Endothelial cell of umbilical vein (primary cell): ENCODE data around the gene TNN. TPM values are rescaled to one million over a fixed set of nuclear protein-coding genes. Genes with fewer than 3 reads are reported as not detected.

Experiments used
- BruUV-seq: library from RNA; stranded (reverse); fragments of 400-500 nt; replicated peaks from 2 replicates; lab custom pipeline; 2021; lab: Mats Ljungman, UMichigan
- CTCF ChIA-PET: fragments of 300-600, 350-600 bp; sonication (Branson Sonifier 250); formaldehyde crosslinking; loops from one replicate; lab custom pipeline; 2021; ENCODE audit warnings: antibody characterized with exemption, inconsistent platforms; lab: Charles Lee
- POLR2A ChIA-PET: fragments of 300-600, 350-600 bp; sonication (Branson Sonifier 250); formaldehyde crosslinking; loops from one replicate; lab custom pipeline; 2021; ENCODE audit warnings: antibody characterized with exemption, inconsistent platforms; lab: Charles Lee
- DNase-seq: peaks from one replicate; pipeline ENCODE4 v3.0.0-alpha.2; 2011; ENCODE audit warnings: low read depth, low spot score
- FAIRE-seq: peaks from 2 replicates; lab custom pipeline; 2011; peaks lifted over from hg19 to GRCh38; lab: Jason Lieb, UNC
- H2AFZ ChIP-seq: 2 replicates; pipeline ENCODE4 v1.6.0; 2012; ENCODE audit warnings: low read depth, low read length, control low read depth, inconsistent platforms
- H3K27ac ChIP-seq: 2 replicates; pipeline ENCODE4 v1.5.1; 2011; ENCODE audit warnings: low read depth, mild to moderate bottlenecking, control low read depth, low read length, moderate library complexity; ENCODE audit not compliant: insufficient read depth
- H3K27me3 ChIP-seq, 2 experiments: 2 replicates each; pipeline versions ENCODE4 v1.6.0 to v1.6.1; 2011; ENCODE audit warnings: low read length in 2 of 2, mixed read lengths in 1 of 2; ENCODE audit not compliant: control insufficient read depth in 2 of 2, insufficient read depth in 2 of 2
- H3K36me3 ChIP-seq, 2 experiments: 2 replicates in 1 of 2; 3 replicates in 1 of 2; pipeline ENCODE4 v1.5.1; 2011; ENCODE audit warnings: low read length in 2 of 2, mild to moderate bottlenecking in 1 of 2, moderate library complexity in 1 of 2; ENCODE audit not compliant: control insufficient read depth in 2 of 2, insufficient read depth in 2 of 2; ENCODE audit errors: extremely low read depth in 1 of 2
- H3K4me1 ChIP-seq: 3 replicates; pipeline ENCODE4 v1.5.1; 2011; ENCODE audit warnings: mild to moderate bottlenecking, low read length; ENCODE audit not compliant: control insufficient read depth, insufficient read depth; ENCODE audit errors: extremely low read depth
- H3K4me2 ChIP-seq: 2 replicates; pipeline ENCODE4 v1.6.1; 2011; ENCODE audit warnings: low read length, control low read depth, mixed read lengths; ENCODE audit not compliant: insufficient read depth
- H3K4me3 ChIP-seq, 3 experiments: fragments of 200-600 bp in 1 of 3; sonication (generic), shearing (Covaris generic) in 1 of 3; replicated peaks in 1 of 3; 2 replicates each; pipeline ENCODE4 v1.5.1; 2011 to 2016; ENCODE audit warnings: control low read depth in 3 of 3, low read length in 3 of 3, mild to moderate bottlenecking in 2 of 3, inconsistent platforms in 1 of 3, low read depth in 1 of 3, moderate library complexity in 1 of 3; ENCODE audit not compliant: insufficient read depth in 1 of 3
- H3K79me2 ChIP-seq: 2 replicates; pipeline ENCODE4 v1.6.0; 2012; ENCODE audit warnings: low read length, inconsistent platforms; ENCODE audit not compliant: control insufficient read depth, insufficient read depth
- H3K9ac ChIP-seq: replicated peaks from 2 replicates; pipeline ENCODE3; 2011; ENCODE audit warnings: low read length, control low read depth; ENCODE audit not compliant: insufficient read depth; ENCODE audit errors: extremely low read depth
- H3K9me1 ChIP-seq: replicated peaks from 3 replicates; pipeline ENCODE4 v1.6.0; 2011; ENCODE audit warnings: mild to moderate bottlenecking, low read length; ENCODE audit not compliant: control insufficient read depth, insufficient read depth; ENCODE audit errors: extremely low read depth
- H3K9me3 ChIP-seq: replicated peaks from 2 replicates; pipeline ENCODE4 v1.5.1; 2012; ENCODE audit warnings: low read length, inconsistent platforms; ENCODE audit not compliant: control insufficient read depth, insufficient read depth
- H4K20me1 ChIP-seq: replicated peaks from 2 replicates; pipeline ENCODE3; 2011; ENCODE audit warnings: mild to moderate bottlenecking, low read length; ENCODE audit not compliant: control insufficient read depth, insufficient read depth; ENCODE audit errors: extremely low read depth
- FOS ChIP-seq: IDR thresholded peaks from 2 replicates; pipeline ENCODE4 v1.6.1; 2011; ENCODE audit warnings: mild to moderate bottlenecking, low read length, moderate library complexity, borderline replicate concordance; ENCODE audit not compliant: insufficient read depth
- JUN ChIP-seq: IDR thresholded peaks from 2 replicates; pipeline ENCODE4 v1.6.1; 2011; ENCODE audit warnings: borderline replicate concordance, low read depth; ENCODE audit not compliant: insufficient read length, insufficient read depth
- POLR2A ChIP-seq: IDR thresholded peaks from 2 replicates; pipeline ENCODE4 v1.6.1; 2012; ENCODE audit warnings: low read depth, mild to moderate bottlenecking, control low read depth, low read length
- dilution Hi-C: fragments of 300-500 bp; cut with MboI; formaldehyde crosslinking; loops from one replicate; pipeline ENCODE4 v1.15.0; 2019; ENCODE audit warnings: low sequenced_read_pairs; ENCODE audit not compliant: extremely low pct_ligation_motif_present
- intact Hi-C: fragments of 100-400 bp; cut with micrococcal nuclease; formaldehyde crosslinking; loops from one replicate; pipeline ENCODE4 v1.10.0; 2022
- polyA plus RNA-seq, 4 experiments: library from polyadenylated mRNA; depleted of rRNA in 3 of 4; stranded (reverse) in 3 of 4; unstranded in 1 of 4; fragments of >200 nt; gene quantifications; 2 replicates each; pipeline versions ENCODE4 v1.2.1 to v1.2.3, GENCODE V29; 2011 to 2012; ENCODE audit warnings: missing spikeins in 1 of 4
- total RNA-seq: library from RNA; stranded (reverse); gene quantifications from 2 replicates; pipeline ENCODE4 v1.2.3, GENCODE V29; 2021
- TF ChIP-seq, protein P1 (sequence below), 2 donors: IDR thresholded peaks; 1 replicate in 1 of 2; 2 replicates in 1 of 2; pipeline ENCODE4 v1.5.1; 2011; ENCODE audit warnings: low read length in 2 of 2, mild to moderate bottlenecking in 2 of 2, moderate library complexity in 2 of 2, control low read depth in 1 of 2, inconsistent platforms in 1 of 2, low read depth in 1 of 2; ENCODE audit not compliant: insufficient read depth in 1 of 2; ENCODE audit errors: extremely low read depth in 1 of 2

Gene TNN
- total and polyA plus RNA-seq, 2 donors (not counting 3 experiments of a cell fraction or from before 2014, with no cell fraction given) = not detected

DNA sequence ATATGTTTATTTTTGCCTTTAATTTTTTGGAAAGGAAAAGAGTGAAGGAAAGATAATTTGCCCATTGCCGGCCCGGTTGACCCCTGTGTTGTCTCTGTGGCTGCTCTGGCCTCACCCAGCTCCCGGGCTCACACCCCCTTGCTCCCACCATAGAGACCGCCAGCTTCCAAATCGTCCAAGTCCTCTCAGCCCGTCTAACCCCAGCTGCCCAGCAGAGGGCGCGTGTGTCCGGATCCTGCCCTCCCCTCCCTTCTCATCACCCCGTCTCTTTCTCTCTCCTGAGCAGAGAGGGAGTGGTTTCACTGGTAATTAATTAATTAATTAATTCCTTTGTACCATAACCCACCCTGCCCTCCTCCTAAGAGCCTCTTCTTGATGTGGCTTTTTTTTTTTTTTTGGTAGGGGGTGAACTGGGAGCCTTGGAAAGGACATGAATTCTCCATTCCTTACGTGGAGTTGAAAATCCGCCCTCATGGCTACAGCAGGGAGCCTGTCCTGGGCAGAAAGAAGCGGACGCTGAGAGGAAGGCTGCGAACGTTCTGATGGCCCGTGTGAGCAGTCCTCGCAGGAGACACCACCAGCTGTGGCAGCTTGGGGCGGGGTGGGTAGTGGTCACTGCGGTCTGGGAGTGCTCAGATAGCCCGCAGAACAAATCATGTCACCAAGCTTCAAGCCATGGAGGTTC lies 79.0 kb downstream of the TNN start:
- TF ChIP-seq FOS = no peak
- TF ChIP-seq, protein P1, sequence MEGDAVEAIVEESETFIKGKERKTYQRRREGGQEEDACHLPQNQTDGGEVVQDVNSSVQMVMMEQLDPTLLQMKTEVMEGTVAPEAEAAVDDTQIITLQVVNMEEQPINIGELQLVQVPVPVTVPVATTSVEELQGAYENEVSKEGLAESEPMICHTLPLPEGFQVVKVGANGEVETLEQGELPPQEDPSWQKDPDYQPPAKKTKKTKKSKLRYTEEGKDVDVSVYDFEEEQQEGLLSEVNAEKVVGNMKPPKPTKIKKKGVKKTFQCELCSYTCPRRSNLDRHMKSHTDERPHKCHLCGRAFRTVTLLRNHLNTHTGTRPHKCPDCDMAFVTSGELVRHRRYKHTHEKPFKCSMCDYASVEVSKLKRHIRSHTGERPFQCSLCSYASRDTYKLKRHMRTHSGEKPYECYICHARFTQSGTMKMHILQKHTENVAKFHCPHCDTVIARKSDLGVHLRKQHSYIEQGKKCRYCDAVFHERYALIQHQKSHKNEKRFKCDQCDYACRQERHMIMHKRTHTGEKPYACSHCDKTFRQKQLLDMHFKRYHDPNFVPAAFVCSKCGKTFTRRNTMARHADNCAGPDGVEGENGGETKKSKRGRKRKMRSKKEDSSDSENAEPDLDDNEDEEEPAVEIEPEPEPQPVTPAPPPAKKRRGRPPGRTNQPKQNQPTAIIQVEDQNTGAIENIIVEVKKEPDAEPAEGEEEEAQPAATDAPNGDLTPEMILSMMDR (IDR thresholded peaks at IDR 0.05; ENCODE audit: extremely low read depth in 1 of 2, insufficient read depth in 1 of 2, low read depth in 1 of 2, low read length in 2 of 2) = peak; percentile 86 to 95
- H3K27me3 ChIP-seq = peaks cover 0 to 14% of the 10 kb centered on the region in 2 experiments

DNA sequence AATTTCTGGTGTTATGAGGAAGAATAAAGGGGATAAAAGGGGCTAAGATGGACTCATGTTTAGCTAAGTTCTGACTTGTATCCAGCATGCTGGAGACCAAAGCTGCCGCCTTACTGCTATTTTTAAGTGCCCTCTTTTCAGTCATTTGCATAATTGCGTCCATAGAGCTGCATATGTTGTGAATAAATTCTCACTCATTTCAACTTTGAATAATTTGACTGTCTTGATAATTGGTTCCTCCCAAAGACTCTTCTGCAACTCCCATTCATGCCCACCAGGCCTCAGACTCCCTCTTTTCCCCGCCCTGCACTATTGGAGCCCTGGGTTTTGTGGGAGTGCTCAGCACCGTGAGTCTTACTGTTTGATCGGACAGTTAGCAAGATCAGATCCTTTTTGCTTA lies 79.9 kb downstream of the TNN start:
- Histone ChIP-seq H3K9me3 (no peaks in the 10 kb centered on the region), H3K9me1 (no peaks in the 10 kb centered on the region), H4K20me1 (no peaks in the 10 kb centered on the region), H3K9ac (no peak overlapping the region), H3K4me1 (no peaks in the 10 kb centered on the region), H3K27me3 (peaks cover 0 to 14% of the 10 kb centered on the region in 2 experiments), H3K79me2 (no peaks in the 10 kb centered on the region), H3K4me3 (no peak overlapping the region), H3K27ac (no peak overlapping the region), H3K36me3 (no peaks in the 10 kb centered on the region), H3K4me2 (no peak overlapping the region), H2AFZ (no peak overlapping the region)
- no peak for TF ChIP-seq JUN
- TF ChIP-seq POLR2A = no peak
- intact Hi-C loops = loop anchor here (5.0 kb wide), 1 partner anchor 375 kb away; no protein-coding TSS in a partner anchor
- CTCF ChIA-PET = interaction anchor here (0.8 to 5.8 kb wide), 16 partner anchors 8 to 1733 kb away, joined by 3 to 92 read pairs (median 12); no protein-coding TSS in a partner anchor
- FAIRE-seq (no peak), DNase-seq (no peak)
- dilution Hi-C loops = no loop called here
- POLR2A ChIA-PET = no interaction called here
- BruUV-seq = no TSS peak

More for the DNA sequence above, 79.0 kb downstream of the TNN start:
- CTCF ChIA-PET = interaction anchor here (0.6 to 5.8 kb wide), 59 partner anchors 8 to 1749 kb away, joined by 3 to 92 read pairs (median 4); partner anchors contain the start of gene KIAA0040
- no peaks in the 10 kb centered on the region for H3K9me1 ChIP-seq
- no peaks in the 10 kb centered on the region for H3K36me3 ChIP-seq
- FAIRE-seq = peak; percentile 83
- no peak overlapping the region for H3K27ac ChIP-seq
- no peaks in the 10 kb centered on the region for H3K9me3 ChIP-seq
- intact Hi-C loops = loop anchor here (1.0 to 5.0 kb wide), 3 partner anchors 117 to 678 kb away; no protein-coding TSS in a partner anchor
- no peaks in the 10 kb centered on the region for H3K4me1 ChIP-seq
- H4K20me1 ChIP-seq = no peaks in the 10 kb centered on the region
- POLR2A ChIA-PET = no interaction called here
- peak; percentile 65 for DNase-seq
- no peaks in the 10 kb centered on the region for H3K79me2 ChIP-seq
- no TSS peak for BruUV-seq
- dilution Hi-C loops = no loop called here
- no peak overlapping the region for H3K4me3 ChIP-seq
- H3K9ac ChIP-seq = no peak overlapping the region
- no peak overlapping the region for H2AFZ ChIP-seq
- no peak overlapping the region for H3K4me2 ChIP-seq
